ENCODE results near the gene B3GNT9. TPM values are rescaled to one million over a fixed set of nuclear protein-coding genes. Genes with fewer than 3 reads are reported as not detected.

The B3GNT9 gene
- total RNA-seq, 1 experiment from 2014 or later, result 75.5 TPM

GRCh38 chr16:67185651-67186134 lies 34.9 kb upstream of the B3GNT9 start:
- DNase-seq (ENCODE audit: low read depth), result no peak

GRCh38 chr16:67184995-67185650 lies 34.3 kb upstream of the B3GNT9 start:
- DNase-seq (ENCODE audit: low read depth), result peak; percentile 90

GRCh38 chr16:67184453-67184994 lies 33.7 kb upstream of the B3GNT9 start:
- no peak for DNase-seq (ENCODE audit: low read depth)

- peak; percentile 98 for DNase-seq (ENCODE audit: low read depth)
Measured at GRCh38 chr16:67183627-67184452, 33.0 kb upstream of the B3GNT9 start, which contains the start of gene MATCAP1. MATCAP1 (minus strand) TSS chr16:67183963; CDS start chr16:67180610, 3,353 bp downstream.

GRCh38 chr16:67183284-67183626 lies 32.5 kb upstream of the B3GNT9 start:
- DNase-seq (ENCODE audit: low read depth), result no peak

- no peak for DNase-seq (ENCODE audit: low read depth)
Measured at GRCh38 chr16:67182288-67182687, 31.5 kb upstream of the B3GNT9 start.

GRCh38 chr16:67181346-67181745 lies 30.5 kb upstream of the B3GNT9 start:
- peak; percentile 93 for DNase-seq (ENCODE audit: low read depth)

GRCh38 chr16:67180166-67180565 lies 29.4 kb upstream of the B3GNT9 start:
- no peak for DNase-seq (ENCODE audit: low read depth)

- no peak for DNase-seq (ENCODE audit: low read depth)
Measured at GRCh38 chr16:67179421-67180080, 28.8 kb upstream of the B3GNT9 start.

GRCh38 chr16:67177743-67178699 lies 27.2 kb upstream of the B3GNT9 start:
- no peak for DNase-seq (ENCODE audit: low read depth)

GRCh38 chr16:67176662-67177061 lies 25.9 kb upstream of the B3GNT9 start:
- DNase-seq (ENCODE audit: low read depth), result no peak

- no peak for DNase-seq (ENCODE audit: low read depth)
Measured at GRCh38 chr16:67174706-67175231, 24.0 kb upstream of the B3GNT9 start.

GRCh38 chr16:67173808-67174705 lies 23.3 kb upstream of the B3GNT9 start:
- peak; percentile 93 for DNase-seq (ENCODE audit: low read depth)

GRCh38 chr16:67173323-67173722 lies 22.5 kb upstream of the B3GNT9 start:
- DNase-seq (ENCODE audit: low read depth), result no peak

GRCh38 chr16:67170949-67171649 lies 20.3 kb upstream of the B3GNT9 start:
- DNase-seq (ENCODE audit: low read depth), result no peak

GRCh38 chr16:67170168-67170948 lies 19.6 kb upstream of the B3GNT9 start, which contains the start of gene NOL3:
NOL3 (plus strand) TSS chr16:67170538.
- DNase-seq (ENCODE audit: low read depth), result peak; percentile 93

GRCh38 chr16:67169642-67170167 lies 18.9 kb upstream of the B3GNT9 start:
- no peak for DNase-seq (ENCODE audit: low read depth)

- DNase-seq (ENCODE audit: low read depth), result no peak
Measured at GRCh38 chr16:67169011-67169451, 18.2 kb upstream of the B3GNT9 start.
